ENCODE data around the gene JAZF1.
"Not testable (repeated sequence)": the region's sequence is repeated elsewhere in the genome, so short reads cannot be mapped to it uniquely, and the experiment has no call there.

The JAZF1 gene

GRCh38 chr7:27861747-27862146 is 318.8 kb downstream of the JAZF1 start:
- no peak for TF ChIP-seq CTCF (IDR thresholded peaks at IDR 0.05; ENCODE audit: low read depth, low read length)
- H3K4me3 ChIP-seq (ENCODE audit: low read depth, low read length): no peak overlapping the region

- no peak for TF ChIP-seq CTCF (IDR thresholded peaks at IDR 0.05; ENCODE audit: low read depth, low read length)
- H3K4me3 ChIP-seq (ENCODE audit: low read depth, low read length): no peak overlapping the region
These were observed 319.8 kb downstream of the JAZF1 start for GRCh38 chr7:27860800-27861199.

GRCh38 chr7:27856703-27857485 is 323.7 kb downstream of the JAZF1 start:
- H3K4me3 ChIP-seq (ENCODE audit: low read depth, low read length): not testable (repeated sequence)

GRCh38 chr7:27850531-27850930 is 330.1 kb downstream of the JAZF1 start:
- no peak overlapping the region for H3K4me3 ChIP-seq (ENCODE audit: low read depth, low read length)
- TF ChIP-seq CTCF (IDR thresholded peaks at IDR 0.05; ENCODE audit: low read depth, low read length): no peak

- H3K4me3 ChIP-seq (ENCODE audit: low read depth, low read length): no peak overlapping the region
- no peak for TF ChIP-seq CTCF (IDR thresholded peaks at IDR 0.05; ENCODE audit: low read depth, low read length)
These were observed 334.2 kb downstream of the JAZF1 start for GRCh38 chr7:27846388-27846787.

GRCh38 chr7:27843584-27844305 is 336.9 kb downstream of the JAZF1 start:
- no peak for TF ChIP-seq CTCF (IDR thresholded peaks at IDR 0.05; ENCODE audit: low read depth, low read length)
- H3K4me3 ChIP-seq (ENCODE audit: low read depth, low read length): no peak overlapping the region

- TF ChIP-seq CTCF (IDR thresholded peaks at IDR 0.05; ENCODE audit: low read depth, low read length): no peak
- no peak overlapping the region for H3K4me3 ChIP-seq (ENCODE audit: low read depth, low read length)
These were observed 337.7 kb downstream of the JAZF1 start for GRCh38 chr7:27842851-27843250.
